GM23338 (cell line): ENCODE results near the gene PDE1C. TPM values are rescaled to one million over a fixed set of nuclear protein-coding genes. Genes with fewer than 3 reads are reported as not detected.

Source experiments
- ATAC-seq: fragments of 200-7000 bp; cut with Tn5 transposase; 3 replicates; pipeline ENCODE4 v1.9.1; 2020
- DNase-seq: peaks from one replicate; pipeline ENCODE4 v3.0.0-alpha.2; 2015; ENCODE audit warnings: low spot score
- H2AFZ ChIP-seq: fragments of 200-600 bp; sonication (generic); 2 replicates; pipeline ENCODE4 v1.8.0; 2016; ENCODE audit warnings: antibody characterized with exemption, mild to moderate bottlenecking, moderate library complexity
- H3F3A ChIP-seq: fragments of 200-600 bp; sonication (generic); replicated peaks from 2 replicates; pipeline ENCODE4 v1.8.0; 2017; ENCODE audit warnings: antibody characterized with exemption, mixed run types, low read depth
- H3K27ac ChIP-seq: fragments of 200-600 bp; sonication (generic); 2 replicates; pipeline ENCODE4 v1.6.1; 2016; ENCODE audit warnings: low read depth
- H3K27me3 ChIP-seq: fragments of 200-600 bp; sonication (generic); 2 replicates; pipeline ENCODE4 v1.8.0; 2016; ENCODE audit warnings: mild to moderate bottlenecking, mixed run types, moderate library complexity; ENCODE audit not compliant: insufficient read depth
- H3K36me3 ChIP-seq: fragments of 200-600 bp; sonication (generic); 2 replicates; pipeline ENCODE4 v1.8.0; 2016; ENCODE audit warnings: mild to moderate bottlenecking; ENCODE audit not compliant: insufficient read depth
- H3K4me1 ChIP-seq: fragments of 200-600 bp; sonication (generic); 2 replicates; pipeline ENCODE4 v1.8.0; 2016; ENCODE audit warnings: mild to moderate bottlenecking, moderate library complexity; ENCODE audit not compliant: insufficient read depth
- H3K4me2 ChIP-seq: fragments of 200-600 bp; sonication (generic); 2 replicates; pipeline ENCODE4 v1.7.1; 2017; ENCODE audit warnings: mixed run types
- H3K4me3 ChIP-seq: fragments of 200-600 bp; sonication (generic); 2 replicates; pipeline ENCODE4 v1.6.1; 2016; ENCODE audit warnings: mixed run types
- H3K79me2 ChIP-seq: fragments of 200-600 bp; sonication (generic); replicated peaks from 2 replicates; pipeline ENCODE4 v1.8.0; 2017; ENCODE audit warnings: mild to moderate bottlenecking; ENCODE audit not compliant: insufficient read depth
- H3K9me2 ChIP-seq: fragments of 200-600 bp; sonication (generic); 2 replicates; pipeline ENCODE4 v1.8.0; 2017; ENCODE audit not compliant: insufficient read depth
- H4K20me1 ChIP-seq: fragments of 200-600 bp; sonication (generic); replicated peaks from 2 replicates; pipeline ENCODE4 v1.8.0; 2017; ENCODE audit warnings: mild to moderate bottlenecking; ENCODE audit not compliant: insufficient read depth
- H3K27ac Mint-ChIP-seq: 2 replicates; pipeline ENCODE4 v1.8.0; 2020; ENCODE audit warnings: inconsistent platforms, mild to moderate bottlenecking, moderate library complexity, mixed read lengths
- H3K27me3 Mint-ChIP-seq: 3 replicates; pipeline ENCODE4 v1.8.0; 2022; ENCODE audit warnings: low read depth, mild to moderate bottlenecking, moderate library complexity, mixed read lengths, inconsistent platforms; ENCODE audit not compliant: insufficient read depth, poor library complexity
- H3K36me3 Mint-ChIP-seq: 3 replicates; pipeline ENCODE4 v1.8.0; 2021; ENCODE audit warnings: low read depth, mild to moderate bottlenecking, inconsistent platforms, moderate library complexity, mixed read lengths
- H3K4me1 Mint-ChIP-seq: 3 replicates; pipeline ENCODE4 v1.8.0; 2020; ENCODE audit warnings: mild to moderate bottlenecking, inconsistent platforms, mixed read lengths
- H3K4me3 Mint-ChIP-seq: 3 replicates; pipeline ENCODE4 v1.8.0; 2021; ENCODE audit warnings: moderate library complexity, mild to moderate bottlenecking, inconsistent platforms, mixed read lengths
- H3K9me3 Mint-ChIP-seq: 3 replicates; pipeline ENCODE4 v1.8.0; 2020; ENCODE audit warnings: moderate library complexity, mild to moderate bottlenecking, inconsistent platforms, mixed read lengths
- CREB1 ChIP-seq: fragments of 250-450 bp; sonication (Bioruptor Pico); IDR thresholded peaks from 2 replicates; pipeline ENCODE4 v1.5.0; 2020; ENCODE audit warnings: low read depth, mild to moderate bottlenecking, moderate library complexity
- ETS1 ChIP-seq: IDR thresholded peaks from 2 replicates; pipeline ENCODE4 v1.6.1; 2016; ENCODE audit warnings: antibody characterized with exemption
- EZH2phosphoT487 ChIP-seq: fragments of 200-600 bp; sonication (generic); IDR thresholded peaks from one replicate; pipeline ENCODE4 v1.8.1; 2018; ENCODE audit warnings: antibody characterized with exemption; ENCODE audit not compliant: unreplicated experiment
- NANOG ChIP-seq: IDR thresholded peaks from 2 replicates; pipeline ENCODE4 v1.6.1; 2016; ENCODE audit warnings: antibody characterized with exemption, borderline replicate concordance
- POLR2AphosphoS5 ChIP-seq: IDR thresholded peaks from 2 replicates; pipeline ENCODE4 v1.6.1; 2016; ENCODE audit warnings: antibody characterized with exemption, low read depth
- STAT1 ChIP-seq: IDR thresholded peaks from one replicate; pipeline ENCODE4 v1.6.1; 2016; ENCODE audit warnings: antibody characterized with exemption; ENCODE audit not compliant: unreplicated experiment
- ZNF114 ChIP-seq: fragments of 250-450 bp; sonication (Bioruptor Pico); IDR thresholded peaks from 2 replicates; pipeline ENCODE4 v1.5.0; 2020; ENCODE audit warnings: mild to moderate bottlenecking, moderate library complexity
- polyA plus RNA-seq: library from polyadenylated mRNA; unstranded; fragments of >200 nt; fragmentation: Nextera tagmentation; extraction: Ambion mirVana; gene quantifications from 2 replicates; pipeline ENCODE4 v1.2.1, GENCODE V29; 2016
- total RNA-seq: library from RNA; depleted of rRNA; stranded (reverse); fragments of >200 nt; shearing (Covaris generic); gene quantifications from 2 replicates; pipeline ENCODE4 v1.2.3, GENCODE V29; 2014
- TF ChIP-seq, protein P1 (sequence below): fragments of 250-450 bp; sonication (Bioruptor Pico); IDR thresholded peaks from 2 replicates; pipeline ENCODE4 v1.5.0; 2020; ENCODE audit warnings: mild to moderate bottlenecking, moderate library complexity
- TF ChIP-seq, protein P2 (sequence below): IDR thresholded peaks from one replicate; pipeline ENCODE4 v1.6.1; 2018; ENCODE audit warnings: antibody characterized with exemption; ENCODE audit not compliant: unreplicated experiment
- TF ChIP-seq, protein P3 (sequence below), 2 experiments: fragments of 200-600 bp in 1 of 2; sonication (generic) in 1 of 2; conservative IDR thresholded peaks; 2 replicates each; pipeline versions ENCODE4 v1.5.1 to v1.6.1; 2016 to 2017; ENCODE audit warnings: antibody characterized with exemption in 2 of 2, low read depth in 2 of 2, mild to moderate bottlenecking in 2 of 2, moderate library complexity in 1 of 2

PDE1C gene
- total and polyA plus RNA-seq, 2 experiments from 2014 or later, result 0.28 TPM; not detected in 1

GRCh38 chr7:31828520-31828919 lies 241.7 kb downstream of the PDE1C start (continued):
- no peak for TF ChIP-seq ETS1
- TF ChIP-seq POLR2AphosphoS5, result no peak

DNA sequence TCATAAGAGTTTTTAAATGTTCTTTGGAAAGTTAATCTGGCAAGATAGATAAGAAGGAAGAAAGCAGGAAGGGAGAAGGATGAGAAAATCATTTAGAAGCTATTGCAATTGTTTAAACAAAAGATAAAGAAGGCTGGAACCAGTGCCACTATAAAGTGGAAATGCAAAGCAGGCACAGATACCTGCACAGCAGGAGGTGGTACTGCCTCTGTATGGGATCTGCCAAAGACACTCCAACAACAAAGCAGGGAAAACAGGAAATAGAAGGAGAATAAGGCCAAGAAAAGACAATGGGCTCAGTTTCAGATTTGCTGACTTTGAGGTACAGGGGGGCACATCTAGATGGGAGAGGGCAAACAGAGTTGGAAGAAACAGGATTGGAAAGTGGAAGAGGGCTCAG lies 244.6 kb downstream of the PDE1C start:
- Mint-ChIP-seq H3K9me3 (no peaks in the 10 kb centered on the region), H3K27me3 (no peaks in the 10 kb centered on the region), H3K4me1 (peaks cover 18% of the 10 kb centered on the region), H3K27ac (no peak overlapping the region), H3K36me3 (no peaks in the 10 kb centered on the region), H3K4me3 (no peak overlapping the region)
- Histone ChIP-seq H3K79me2 (no peaks in the 10 kb centered on the region), H3K4me2 (no peak overlapping the region; the same call in 1 of the 2 replicates), H3K27me3 (no peaks in the 10 kb centered on the region), H4K20me1 (no peaks in the 10 kb centered on the region), H3F3A (no peaks in the 10 kb centered on the region), H3K4me1 (peaks cover 15% of the 10 kb centered on the region), H3K27ac (no peak overlapping the region), H3K36me3 (no peaks in the 10 kb centered on the region), H2AFZ (no peak overlapping the region), H3K4me3 (no peak overlapping the region), H3K9me2 (peaks cover 3% of the 10 kb centered on the region; the same call in 1 of the 2 replicates)
- peak; percentile 45 for DNase-seq
- TF ChIP-seq ETS1 (no peak), STAT1 (no peak), ZNF114 (no peak), EZH2phosphoT487 (no peak), NANOG (no peak), POLR2AphosphoS5 (no peak), CREB1 (CRISPR knock-in tag) (no peak)
- TF ChIP-seq, protein P1, sequence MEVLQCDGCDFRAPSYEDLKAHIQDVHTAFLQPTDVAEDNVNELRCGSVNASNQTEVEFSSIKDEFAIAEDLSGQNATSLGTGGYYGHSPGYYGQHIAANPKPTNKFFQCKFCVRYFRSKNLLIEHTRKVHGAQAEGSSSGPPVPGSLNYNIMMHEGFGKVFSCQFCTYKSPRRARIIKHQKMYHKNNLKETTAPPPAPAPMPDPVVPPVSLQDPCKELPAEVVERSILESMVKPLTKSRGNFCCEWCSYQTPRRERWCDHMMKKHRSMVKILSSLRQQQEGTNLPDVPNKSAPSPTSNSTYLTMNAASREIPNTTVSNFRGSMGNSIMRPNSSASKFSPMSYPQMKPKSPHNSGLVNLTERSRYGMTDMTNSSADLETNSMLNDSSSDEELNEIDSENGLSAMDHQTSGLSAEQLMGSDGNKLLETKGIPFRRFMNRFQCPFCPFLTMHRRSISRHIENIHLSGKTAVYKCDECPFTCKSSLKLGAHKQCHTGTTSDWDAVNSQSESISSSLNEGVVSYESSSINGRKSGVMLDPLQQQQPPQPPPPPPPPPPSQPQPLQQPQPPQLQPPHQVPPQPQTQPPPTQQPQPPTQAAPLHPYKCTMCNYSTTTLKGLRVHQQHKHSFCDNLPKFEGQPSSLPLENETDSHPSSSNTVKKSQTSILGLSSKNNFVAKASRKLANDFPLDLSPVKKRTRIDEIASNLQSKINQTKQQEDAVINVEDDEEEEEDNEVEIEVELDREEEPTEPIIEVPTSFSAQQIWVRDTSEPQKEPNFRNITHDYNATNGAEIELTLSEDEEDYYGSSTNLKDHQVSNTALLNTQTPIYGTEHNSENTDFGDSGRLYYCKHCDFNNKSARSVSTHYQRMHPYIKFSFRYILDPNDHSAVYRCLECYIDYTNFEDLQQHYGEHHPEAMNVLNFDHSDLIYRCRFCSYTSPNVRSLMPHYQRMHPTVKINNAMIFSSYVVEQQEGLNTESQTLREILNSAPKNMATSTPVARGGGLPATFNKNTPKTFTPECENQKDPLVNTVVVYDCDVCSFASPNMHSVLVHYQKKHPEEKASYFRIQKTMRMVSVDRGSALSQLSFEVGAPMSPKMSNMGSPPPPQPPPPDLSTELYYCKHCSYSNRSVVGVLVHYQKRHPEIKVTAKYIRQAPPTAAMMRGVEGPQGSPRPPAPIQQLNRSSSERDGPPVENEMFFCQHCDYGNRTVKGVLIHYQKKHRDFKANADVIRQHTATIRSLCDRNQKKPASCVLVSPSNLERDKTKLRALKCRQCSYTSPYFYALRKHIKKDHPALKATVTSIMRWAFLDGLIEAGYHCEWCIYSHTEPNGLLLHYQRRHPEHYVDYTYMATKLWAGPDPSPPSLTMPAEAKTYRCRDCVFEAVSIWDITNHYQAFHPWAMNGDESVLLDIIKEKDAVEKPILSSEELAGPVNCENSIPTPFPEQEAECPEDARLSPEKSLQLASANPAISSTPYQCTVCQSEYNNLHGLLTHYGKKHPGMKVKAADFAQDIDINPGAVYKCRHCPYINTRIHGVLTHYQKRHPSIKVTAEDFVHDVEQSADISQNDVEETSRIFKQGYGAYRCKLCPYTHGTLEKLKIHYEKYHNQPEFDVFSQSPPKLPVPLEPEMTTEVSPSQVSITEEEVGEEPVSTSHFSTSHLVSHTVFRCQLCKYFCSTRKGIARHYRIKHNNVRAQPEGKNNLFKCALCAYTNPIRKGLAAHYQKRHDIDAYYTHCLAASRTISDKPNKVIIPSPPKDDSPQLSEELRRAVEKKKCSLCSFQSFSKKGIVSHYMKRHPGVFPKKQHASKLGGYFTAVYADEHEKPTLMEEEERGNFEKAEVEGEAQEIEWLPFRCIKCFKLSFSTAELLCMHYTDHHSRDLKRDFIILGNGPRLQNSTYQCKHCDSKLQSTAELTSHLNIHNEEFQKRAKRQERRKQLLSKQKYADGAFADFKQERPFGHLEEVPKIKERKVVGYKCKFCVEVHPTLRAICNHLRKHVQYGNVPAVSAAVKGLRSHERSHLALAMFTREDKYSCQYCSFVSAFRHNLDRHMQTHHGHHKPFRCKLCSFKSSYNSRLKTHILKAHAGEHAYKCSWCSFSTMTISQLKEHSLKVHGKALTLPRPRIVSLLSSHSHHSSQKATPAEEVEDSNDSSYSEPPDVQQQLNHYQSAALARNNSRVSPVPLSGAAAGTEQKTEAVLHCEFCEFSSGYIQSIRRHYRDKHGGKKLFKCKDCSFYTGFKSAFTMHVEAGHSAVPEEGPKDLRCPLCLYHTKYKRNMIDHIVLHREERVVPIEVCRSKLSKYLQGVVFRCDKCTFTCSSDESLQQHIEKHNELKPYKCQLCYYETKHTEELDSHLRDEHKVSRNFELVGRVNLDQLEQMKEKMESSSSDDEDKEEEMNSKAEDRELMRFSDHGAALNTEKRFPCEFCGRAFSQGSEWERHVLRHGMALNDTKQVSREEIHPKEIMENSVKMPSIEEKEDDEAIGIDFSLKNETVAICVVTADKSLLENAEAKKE, result no peak
- TF ChIP-seq, protein P2, sequence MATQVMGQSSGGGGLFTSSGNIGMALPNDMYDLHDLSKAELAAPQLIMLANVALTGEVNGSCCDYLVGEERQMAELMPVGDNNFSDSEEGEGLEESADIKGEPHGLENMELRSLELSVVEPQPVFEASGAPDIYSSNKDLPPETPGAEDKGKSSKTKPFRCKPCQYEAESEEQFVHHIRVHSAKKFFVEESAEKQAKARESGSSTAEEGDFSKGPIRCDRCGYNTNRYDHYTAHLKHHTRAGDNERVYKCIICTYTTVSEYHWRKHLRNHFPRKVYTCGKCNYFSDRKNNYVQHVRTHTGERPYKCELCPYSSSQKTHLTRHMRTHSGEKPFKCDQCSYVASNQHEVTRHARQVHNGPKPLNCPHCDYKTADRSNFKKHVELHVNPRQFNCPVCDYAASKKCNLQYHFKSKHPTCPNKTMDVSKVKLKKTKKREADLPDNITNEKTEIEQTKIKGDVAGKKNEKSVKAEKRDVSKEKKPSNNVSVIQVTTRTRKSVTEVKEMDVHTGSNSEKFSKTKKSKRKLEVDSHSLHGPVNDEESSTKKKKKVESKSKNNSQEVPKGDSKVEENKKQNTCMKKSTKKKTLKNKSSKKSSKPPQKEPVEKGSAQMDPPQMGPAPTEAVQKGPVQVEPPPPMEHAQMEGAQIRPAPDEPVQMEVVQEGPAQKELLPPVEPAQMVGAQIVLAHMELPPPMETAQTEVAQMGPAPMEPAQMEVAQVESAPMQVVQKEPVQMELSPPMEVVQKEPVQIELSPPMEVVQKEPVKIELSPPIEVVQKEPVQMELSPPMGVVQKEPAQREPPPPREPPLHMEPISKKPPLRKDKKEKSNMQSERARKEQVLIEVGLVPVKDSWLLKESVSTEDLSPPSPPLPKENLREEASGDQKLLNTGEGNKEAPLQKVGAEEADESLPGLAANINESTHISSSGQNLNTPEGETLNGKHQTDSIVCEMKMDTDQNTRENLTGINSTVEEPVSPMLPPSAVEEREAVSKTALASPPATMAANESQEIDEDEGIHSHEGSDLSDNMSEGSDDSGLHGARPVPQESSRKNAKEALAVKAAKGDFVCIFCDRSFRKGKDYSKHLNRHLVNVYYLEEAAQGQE, result no peak
- TF ChIP-seq, protein P3, sequence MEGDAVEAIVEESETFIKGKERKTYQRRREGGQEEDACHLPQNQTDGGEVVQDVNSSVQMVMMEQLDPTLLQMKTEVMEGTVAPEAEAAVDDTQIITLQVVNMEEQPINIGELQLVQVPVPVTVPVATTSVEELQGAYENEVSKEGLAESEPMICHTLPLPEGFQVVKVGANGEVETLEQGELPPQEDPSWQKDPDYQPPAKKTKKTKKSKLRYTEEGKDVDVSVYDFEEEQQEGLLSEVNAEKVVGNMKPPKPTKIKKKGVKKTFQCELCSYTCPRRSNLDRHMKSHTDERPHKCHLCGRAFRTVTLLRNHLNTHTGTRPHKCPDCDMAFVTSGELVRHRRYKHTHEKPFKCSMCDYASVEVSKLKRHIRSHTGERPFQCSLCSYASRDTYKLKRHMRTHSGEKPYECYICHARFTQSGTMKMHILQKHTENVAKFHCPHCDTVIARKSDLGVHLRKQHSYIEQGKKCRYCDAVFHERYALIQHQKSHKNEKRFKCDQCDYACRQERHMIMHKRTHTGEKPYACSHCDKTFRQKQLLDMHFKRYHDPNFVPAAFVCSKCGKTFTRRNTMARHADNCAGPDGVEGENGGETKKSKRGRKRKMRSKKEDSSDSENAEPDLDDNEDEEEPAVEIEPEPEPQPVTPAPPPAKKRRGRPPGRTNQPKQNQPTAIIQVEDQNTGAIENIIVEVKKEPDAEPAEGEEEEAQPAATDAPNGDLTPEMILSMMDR (conservative IDR thresholded peaks at IDR 0.05; ENCODE audit: low read depth in 2 of 2), result no peak
- peak; percentile 50; the same call in 2 of the 3 replicates for ATAC-seq
